T-helper 17 cell (primary cell): ENCODE results near the gene VAV1. TPM values are rescaled to one million over a fixed set of nuclear protein-coding genes. Genes with fewer than 3 reads are reported as not detected.
A peak's percentile ranks its signal among the peaks of the same experiment; 100 is the strongest.
"Not testable (repeated sequence)": the region's sequence is repeated elsewhere in the genome, so short reads cannot be mapped to it uniquely, and the experiment has no call there.

Experiments
- ATAC-seq: fragments of 150-1000 bp; cut with Tn5 transposase; 2 replicates; pipeline ENCODE4 v1.10.0; 2021; ENCODE audit warnings: mild to moderate bottlenecking, moderate library complexity
- DNase-seq, 3 donors: peaks; one replicate each; pipeline versions ENCODE4 v3.0.0 to v3.0.0-alpha.2; 2020 to 2021
- H3K9me3 ChIP-seq: one replicate; pipeline ENCODE4 v1.7.0; 2013; ENCODE audit warnings: low read length, mild to moderate bottlenecking; ENCODE audit not compliant: control insufficient read depth, poor library complexity, severe bottlenecking
- H3K27ac Mint-ChIP-seq: one replicate; pipeline ENCODE4 v1.8.0; 2022; ENCODE audit warnings: mild to moderate bottlenecking, moderate library complexity, mixed read lengths
- H3K27me3 Mint-ChIP-seq: one replicate; pipeline ENCODE4 v1.8.0; 2022; ENCODE audit warnings: mixed read lengths
- H3K36me3 Mint-ChIP-seq: one replicate; pipeline ENCODE4 v1.8.0; 2022; ENCODE audit warnings: low read depth, mixed read lengths
- H3K4me1 Mint-ChIP-seq: one replicate; pipeline ENCODE4 v1.8.0; 2022; ENCODE audit warnings: mild to moderate bottlenecking, mixed read lengths
- H3K4me3 Mint-ChIP-seq: one replicate; pipeline ENCODE4 v1.8.0; 2022; ENCODE audit warnings: mild to moderate bottlenecking, moderate library complexity, mixed read lengths
- total RNA-seq, 4 donors: library from RNA in 2 of 4; stranded (reverse) in 2 of 4; gene quantifications; one replicate each; pipeline ENCODE4 v1.2.3 and lab custom pipeline; 2022 to 2026

The VAV1 gene
- total RNA-seq, 2 donors from 2014 or later: 83.0 to 92.0 TPM

DNA sequence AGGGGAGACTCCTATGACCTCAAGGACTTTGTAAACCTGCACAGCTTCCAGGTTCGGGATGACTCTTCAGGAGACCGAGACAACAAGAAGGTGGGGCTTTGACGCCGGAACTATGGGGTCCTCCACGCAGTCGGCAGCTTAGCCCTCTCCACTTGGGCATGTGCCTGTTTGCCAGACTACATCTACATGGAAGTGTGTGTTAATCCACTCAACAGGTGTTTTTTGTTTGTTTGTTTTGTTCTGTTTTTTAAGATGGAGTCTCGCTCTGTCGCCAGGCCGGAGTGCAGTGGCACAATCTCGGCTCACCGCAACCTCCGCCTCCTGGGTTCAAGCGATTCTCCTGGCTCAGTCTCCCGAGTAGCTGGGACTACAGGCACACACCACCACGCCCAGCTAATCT lies 57.3 kb downstream of the VAV1 start:
- Mint-ChIP-seq H3K36me3 (peaks cover 16% of the 10 kb centered on the region), H3K4me1 (peaks cover 16% of the 10 kb centered on the region), H3K27ac (peak overlapping the region; percentile 74)
- H3K9me3 ChIP-seq, H3K4me3 Mint-ChIP-seq, ATAC-seq, H3K27me3 Mint-ChIP-seq, DNase-seq: not testable (repeated sequence)

DNA sequence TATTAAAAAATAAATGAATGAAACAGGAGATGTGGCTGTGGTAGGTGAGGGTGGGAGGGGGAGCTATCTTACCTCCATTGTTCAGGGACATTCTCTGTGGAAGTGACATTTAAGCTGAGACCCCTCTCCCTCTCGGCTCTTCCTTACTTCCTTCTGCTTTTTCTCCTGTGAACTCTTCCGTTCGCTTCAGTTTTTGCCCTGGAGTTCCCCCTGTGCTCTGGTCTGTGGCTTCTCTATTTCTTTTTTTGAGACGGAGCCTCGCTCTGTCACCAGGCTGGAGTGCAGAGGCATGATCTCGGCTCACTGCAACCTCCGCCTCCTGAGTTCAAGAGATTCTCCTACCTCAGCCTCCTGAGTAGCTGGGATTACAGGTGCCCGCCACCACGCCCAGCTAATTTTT lies 58.6 kb downstream of the VAV1 start:
- not testable (repeated sequence) for H3K9me3 ChIP-seq, H3K27ac Mint-ChIP-seq, ATAC-seq, DNase-seq, H3K4me3 Mint-ChIP-seq, H3K27me3 Mint-ChIP-seq
- Mint-ChIP-seq H3K4me1 (peaks cover 16% of the 10 kb centered on the region), H3K36me3 (peaks cover 14% of the 10 kb centered on the region)

DNA sequence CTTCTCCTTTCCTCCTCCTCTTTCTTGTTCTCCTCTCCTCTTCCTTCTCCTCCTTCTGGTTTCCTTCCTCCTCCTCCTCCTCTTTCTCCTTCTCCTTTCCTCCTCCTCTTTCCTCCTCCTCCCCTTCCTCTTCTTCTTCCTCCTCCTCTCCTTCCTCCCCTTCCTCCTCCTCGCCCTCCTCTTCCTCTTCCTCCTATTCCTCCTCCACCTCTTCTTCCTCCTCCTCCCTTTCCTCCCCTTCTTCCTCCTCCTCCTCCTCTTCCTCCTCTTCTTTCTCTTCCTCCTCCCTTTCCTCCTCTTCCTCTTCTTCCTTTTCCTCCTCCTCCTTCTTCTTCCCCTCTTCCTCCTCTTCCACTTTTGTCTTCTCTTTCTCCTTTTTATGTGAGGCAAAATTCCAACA lies 59.9 kb downstream of the VAV1 start:
- H3K4me1 Mint-ChIP-seq: peaks cover 19% of the 10 kb centered on the region
- DNase-seq: no peak
- H3K4me3 Mint-ChIP-seq: peak overlapping the region; percentile 63
- no peak overlapping the region for H3K27ac Mint-ChIP-seq
- H3K9me3 ChIP-seq: no peaks in the 10 kb centered on the region
- no peaks in the 10 kb centered on the region for H3K27me3 Mint-ChIP-seq
- no peak for ATAC-seq
- H3K36me3 Mint-ChIP-seq: peaks cover 17% of the 10 kb centered on the region

DNA sequence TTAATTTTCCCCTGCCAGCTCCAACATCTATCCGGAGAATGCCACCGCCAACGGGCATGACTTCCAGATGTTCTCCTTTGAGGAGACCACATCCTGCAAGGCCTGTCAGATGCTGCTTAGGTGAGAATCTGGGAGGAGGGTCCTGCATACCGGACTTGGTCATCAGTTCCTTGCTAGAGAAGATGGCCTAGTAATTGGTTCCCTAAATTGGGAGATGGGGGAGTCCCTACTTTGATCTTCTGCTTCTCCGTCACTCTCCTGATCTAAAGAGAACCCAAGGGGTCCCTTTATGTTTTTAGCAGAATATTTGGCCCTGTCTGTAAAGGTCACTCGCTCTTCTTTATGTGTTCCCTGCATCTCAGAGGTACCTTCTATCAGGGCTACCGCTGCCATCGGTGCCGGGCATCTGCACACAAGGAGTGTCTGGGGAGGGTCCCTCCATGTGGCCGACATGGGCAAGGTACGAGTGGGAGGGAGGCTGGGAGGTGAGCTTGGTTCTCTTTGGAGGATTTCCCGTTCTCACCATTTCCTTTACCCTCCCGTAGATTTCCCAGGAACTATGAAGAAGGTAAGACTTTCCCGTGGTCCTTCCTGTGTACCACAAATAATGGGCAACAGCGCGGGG lies 60.8 kb downstream of the VAV1 start:
- Mint-ChIP-seq H3K27ac (no peak overlapping the region), H3K27me3 (no peaks in the 10 kb centered on the region)

GRCh38 chr19:6834433-6834832 lies 61.9 kb downstream of the VAV1 start:
- H3K9me3 ChIP-seq: no peaks in the 10 kb centered on the region
- DNase-seq (no peak), ATAC-seq (no peak)
- Mint-ChIP-seq H3K27ac (no peak overlapping the region), H3K27me3 (no peaks in the 10 kb centered on the region), H3K36me3 (peaks cover 24% of the 10 kb centered on the region), H3K4me3 (no peak overlapping the region), H3K4me1 (peaks cover 19% of the 10 kb centered on the region)

More for the DNA sequence above, 60.8 kb downstream of the VAV1 start:
- Mint-ChIP-seq H3K4me1 (peaks cover 24% of the 10 kb centered on the region), H3K4me3 (no peak overlapping the region), H3K36me3 (peaks cover 23% of the 10 kb centered on the region)
- DNase-seq (no peak), ATAC-seq (no peak)
- no peaks in the 10 kb centered on the region for H3K9me3 ChIP-seq

DNA sequence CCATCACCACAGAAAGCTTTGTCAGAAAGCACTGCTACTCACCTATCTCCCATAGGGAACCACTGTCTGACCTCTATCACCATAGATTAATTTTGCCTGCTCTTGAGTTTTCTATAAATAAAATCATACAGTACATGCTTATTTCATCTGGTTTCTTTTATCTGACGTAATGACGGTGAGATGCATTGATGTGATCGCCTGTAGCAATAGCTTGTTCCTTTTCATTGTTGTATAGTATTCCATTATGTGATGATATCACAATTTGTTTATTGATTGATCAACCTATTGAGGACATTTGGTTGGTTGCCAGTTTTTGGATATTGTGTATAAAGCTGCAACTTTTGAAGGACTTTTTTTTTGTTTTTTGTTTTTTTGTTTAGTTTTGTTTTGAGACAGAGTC lies 63.0 kb downstream of the VAV1 start:
- Mint-ChIP-seq H3K4me3 (no peak overlapping the region), H3K27ac (no peak overlapping the region), H3K4me1 (peaks cover 19% of the 10 kb centered on the region), H3K36me3 (peaks cover 22% of the 10 kb centered on the region), H3K27me3 (no peaks in the 10 kb centered on the region)
- ATAC-seq (no peak), DNase-seq (no peak)
- no peaks in the 10 kb centered on the region for H3K9me3 ChIP-seq

DNA sequence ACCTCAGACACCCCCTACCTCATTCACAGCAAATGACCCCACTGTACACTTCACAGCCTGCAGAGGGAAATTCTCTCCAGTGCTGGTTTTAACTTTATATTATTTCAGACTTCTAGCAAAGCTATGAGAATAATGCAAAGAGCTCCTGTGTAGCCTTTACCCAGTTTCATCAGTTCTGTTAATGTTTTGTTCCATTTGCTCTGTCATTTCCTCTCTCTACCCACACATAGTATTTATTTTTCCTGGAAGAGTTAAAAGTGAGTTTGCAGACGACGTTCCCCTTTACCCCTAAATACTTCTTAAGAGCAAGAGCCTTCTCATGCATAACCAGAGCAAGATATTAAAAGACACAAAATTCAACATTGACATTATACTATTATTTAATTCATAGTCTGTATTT lies 65.0 kb downstream of the VAV1 start:
- ATAC-seq (no peak), DNase-seq (no peak)
- Mint-ChIP-seq H3K36me3 (peaks cover 20% of the 10 kb centered on the region), H3K27me3 (no peaks in the 10 kb centered on the region), H3K4me1 (peaks cover 17% of the 10 kb centered on the region), H3K27ac (peak overlapping the region; percentile 92), H3K4me3 (no peak overlapping the region)
- no peaks in the 10 kb centered on the region for H3K9me3 ChIP-seq

DNA sequence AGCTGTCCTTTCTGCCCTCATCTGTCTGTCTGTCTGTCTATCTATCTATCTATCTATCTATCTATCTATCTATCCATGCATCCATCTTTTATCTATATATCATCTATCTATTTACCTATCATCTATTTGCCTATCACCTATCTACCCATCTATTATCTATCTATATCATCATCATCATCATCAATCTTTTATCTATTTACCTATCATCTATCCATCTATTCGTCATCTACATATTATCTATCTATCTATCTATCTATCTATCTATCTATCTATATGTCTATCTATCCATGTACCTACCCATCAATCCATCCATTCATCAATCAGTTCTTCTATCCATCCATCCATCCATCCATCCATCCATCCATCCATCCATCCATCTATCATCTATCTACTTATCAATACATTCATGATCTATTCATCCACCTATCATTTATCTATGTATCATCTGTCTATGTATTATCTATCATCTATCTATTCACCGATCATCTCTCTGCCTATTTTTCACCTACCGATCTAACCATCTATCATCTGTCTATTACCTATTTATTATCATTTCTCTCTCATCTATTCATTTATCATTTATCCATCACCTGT lies 65.7 kb downstream of the VAV1 start:
- Mint-ChIP-seq H3K36me3 (peaks cover 16% of the 10 kb centered on the region), H3K27ac (peak overlapping the region; percentile 92), H3K4me1 (peaks cover 17% of the 10 kb centered on the region), H3K27me3 (no peaks in the 10 kb centered on the region), H3K4me3 (no peak overlapping the region)
- no peaks in the 10 kb centered on the region for H3K9me3 ChIP-seq
- DNase-seq (no peak), ATAC-seq (no peak)

- Mint-ChIP-seq H3K36me3 (peaks cover 5% of the 10 kb centered on the region), H3K27ac (peak overlapping the region; percentile 70), H3K4me1 (peaks cover 14% of the 10 kb centered on the region), H3K27me3 (no peaks in the 10 kb centered on the region), H3K4me3 (no peak overlapping the region)
- DNase-seq: no peak
- no peaks in the 10 kb centered on the region for H3K9me3 ChIP-seq
- no peak for ATAC-seq
These were observed 70.5 kb downstream of the VAV1 start for GRCh38 chr19:6842871-6843607.

DNA sequence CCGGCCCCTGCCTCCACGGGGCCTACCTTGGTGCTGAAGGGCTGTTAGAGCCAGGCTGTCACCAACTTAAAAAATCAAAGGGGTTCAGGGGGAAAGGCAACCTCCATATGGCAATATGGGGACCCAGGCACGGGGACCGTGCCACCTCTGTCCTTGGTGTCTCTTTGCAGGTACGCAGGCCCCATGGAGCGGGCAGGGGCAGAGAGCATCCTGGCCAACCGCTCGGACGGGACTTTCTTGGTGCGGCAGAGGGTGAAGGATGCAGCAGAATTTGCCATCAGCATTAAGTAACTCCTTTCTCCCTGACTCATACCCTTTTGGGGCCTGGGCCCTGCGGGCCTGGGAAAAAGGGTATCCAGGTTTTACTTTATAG lies 75.3 kb downstream of the VAV1 start:
- DNase-seq: no peak
- no peaks in the 10 kb centered on the region for H3K36me3 Mint-ChIP-seq

DNA sequence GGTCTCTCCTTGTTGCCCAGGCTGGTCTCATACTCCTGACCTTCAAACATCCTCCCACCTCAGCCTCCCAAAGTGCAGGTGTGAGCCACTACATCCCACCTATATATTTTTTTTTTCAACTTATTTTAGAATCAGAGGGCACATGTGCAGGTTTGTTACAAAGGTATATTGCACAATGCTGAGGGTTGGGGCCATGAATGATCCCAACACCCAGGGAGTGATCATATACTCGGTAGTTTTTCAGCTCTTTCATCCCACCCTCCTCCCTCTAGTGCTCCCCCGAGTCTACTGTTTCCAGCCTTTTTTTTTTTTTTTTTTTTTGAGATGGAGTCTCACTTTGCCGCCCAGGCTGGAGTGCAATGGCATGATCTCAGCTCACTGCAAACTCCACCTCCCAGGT lies 76.5 kb downstream of the VAV1 start:
- peaks cover 1% of the 10 kb centered on the region for H3K36me3 Mint-ChIP-seq
- peaks cover 3% of the 10 kb centered on the region for H3K4me1 Mint-ChIP-seq
- H3K4me3 Mint-ChIP-seq: no peak overlapping the region
- no peaks in the 10 kb centered on the region for H3K27me3 Mint-ChIP-seq
- no peak overlapping the region for H3K27ac Mint-ChIP-seq
- no peaks in the 10 kb centered on the region for H3K9me3 ChIP-seq
- no peak for DNase-seq
- no peak for ATAC-seq

More for the DNA sequence above, 75.3 kb downstream of the VAV1 start:
- H3K27me3 Mint-ChIP-seq: no peaks in the 10 kb centered on the region
- no peak overlapping the region for H3K4me3 Mint-ChIP-seq
- H3K4me1 Mint-ChIP-seq: peaks cover 8% of the 10 kb centered on the region
- no peaks in the 10 kb centered on the region for H3K9me3 ChIP-seq
- H3K27ac Mint-ChIP-seq: no peak overlapping the region
- no peak for ATAC-seq

DNA sequence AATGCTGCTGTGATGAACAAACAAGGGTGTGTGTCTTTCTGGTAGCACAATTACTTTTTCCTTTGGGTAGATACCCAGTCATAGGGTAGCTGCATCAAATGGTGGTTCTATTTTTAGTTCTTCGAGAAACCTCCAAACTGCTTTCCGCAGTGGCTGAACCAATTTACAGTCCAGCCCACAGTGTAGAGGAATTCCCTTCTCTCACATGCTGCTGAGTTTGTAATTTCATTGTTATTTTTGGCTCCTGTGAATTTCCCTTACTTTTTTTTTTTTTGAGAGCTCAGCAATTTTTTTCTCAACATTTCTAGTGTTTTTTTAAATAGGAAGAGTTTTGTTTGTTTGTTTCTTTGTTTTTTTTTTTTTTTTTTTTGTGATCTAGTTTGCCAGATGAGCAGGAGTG lies 77.4 kb downstream of the VAV1 start:
- H3K4me1 Mint-ChIP-seq: no peaks in the 10 kb centered on the region
- no peak overlapping the region for H3K4me3 Mint-ChIP-seq
- ATAC-seq (no peak), DNase-seq (no peak)
- no peaks in the 10 kb centered on the region for H3K9me3 ChIP-seq
- H3K36me3 Mint-ChIP-seq: peaks cover 3% of the 10 kb centered on the region
- H3K27ac Mint-ChIP-seq: peak overlapping the region; percentile 47
- H3K27me3 Mint-ChIP-seq: no peaks in the 10 kb centered on the region

DNA sequence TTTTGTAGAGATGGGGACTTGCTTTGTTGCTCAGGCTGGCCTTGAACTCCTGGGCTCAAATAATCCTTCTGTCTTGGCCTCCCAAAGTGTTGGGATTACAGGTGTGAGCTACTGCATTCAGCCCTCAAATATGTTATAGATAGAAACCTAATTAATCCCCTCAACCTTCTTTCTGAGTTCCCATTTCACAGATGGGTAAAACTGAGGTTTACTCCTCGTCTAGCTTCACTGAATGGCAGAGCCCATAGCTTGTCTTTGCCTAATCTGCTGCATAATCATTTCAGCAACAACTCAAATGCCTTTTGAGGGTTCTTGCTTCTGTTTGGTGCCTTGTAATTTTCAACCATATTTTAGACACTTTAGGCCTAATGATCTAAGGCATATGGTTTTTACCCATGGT lies 78.9 kb downstream of the VAV1 start:
- no peaks in the 10 kb centered on the region for H3K27me3 Mint-ChIP-seq
- no peak for DNase-seq
- peaks cover 4% of the 10 kb centered on the region for H3K4me1 Mint-ChIP-seq
- H3K36me3 Mint-ChIP-seq: peaks cover 11% of the 10 kb centered on the region
- no peak overlapping the region for H3K27ac Mint-ChIP-seq
- ATAC-seq: no peak
- no peaks in the 10 kb centered on the region for H3K9me3 ChIP-seq
- no peak overlapping the region for H3K4me3 Mint-ChIP-seq
